Measurements from ENCODE around the gene MAD2L2. TPM values are rescaled to one million over a fixed set of nuclear protein-coding genes. Genes with fewer than 3 reads are reported as not detected.

The MAD2L2 gene
- total RNA-seq, 1 experiment from 2014 or later, result 143 TPM

GRCh38 chr1:11629184-11630016 lies 51.5 kb downstream of the MAD2L2 start:
- no peak for DNase-seq (ENCODE audit: low read depth)

- DNase-seq (ENCODE audit: low read depth), result no peak
These were observed 52.2 kb downstream of the MAD2L2 start for GRCh38 chr1:11628767-11629166.

GRCh38 chr1:11626551-11626950 lies 54.4 kb downstream of the MAD2L2 start:
- DNase-seq (ENCODE audit: low read depth), result no peak

Other genes starting within 250 kb of the MAD2L2 start
- gene DISP3, start 202.0 kb downstream of the MAD2L2 start, total RNA-seq (2014; rRNA removed; shearing (Covaris generic)), result not detected in 2 replicates
- gene FBXO2, start 26.7 kb downstream of the MAD2L2 start, total RNA-seq (2014; rRNA removed; shearing (Covaris generic)), result 0.10 and 0.36 TPM in 2 replicates
- 4.7 and 6.7 TPM in 2 replicates for gene FBXO44, start 26.3 kb downstream of the MAD2L2 start, total RNA-seq (2014; rRNA removed; shearing (Covaris generic))
- gene FBXO6, start 16.9 kb downstream of the MAD2L2 start, total RNA-seq (2014; rRNA removed; shearing (Covaris generic)), result 2.3 and 2.9 TPM in 2 replicates
- gene DRAXIN, start 10.6 kb upstream of the MAD2L2 start, total RNA-seq (2014; rRNA removed; shearing (Covaris generic)), result under 0.01 and 0.10 TPM in 2 replicates
- 53.5 and 94.5 TPM in 2 replicates for gene AGTRAP, start 55.0 kb upstream of the MAD2L2 start, total RNA-seq (2014; rRNA removed; shearing (Covaris generic))
- gene C1orf167, start 81.0 kb upstream of the MAD2L2 start, total RNA-seq (2014; rRNA removed; shearing (Covaris generic)), result not detected in 2 replicates
- gene MTHFR, start 124.8 kb upstream of the MAD2L2 start, total RNA-seq (2014; rRNA removed; shearing (Covaris generic)), result 3.2 and 3.4 TPM in 2 replicates
- 5.5 and 6.2 TPM in 2 replicates for gene CLCN6, start 125.0 kb upstream of the MAD2L2 start, total RNA-seq (2014; rRNA removed; shearing (Covaris generic))
- not detected in 2 replicates for gene NPPA, start 166.6 kb upstream of the MAD2L2 start, total RNA-seq (2014; rRNA removed; shearing (Covaris generic))
- not detected in 2 replicates for gene NPPB, start 177.8 kb upstream of the MAD2L2 start, total RNA-seq (2014; rRNA removed; shearing (Covaris generic))
- gene KIAA2013, start 245.3 kb upstream of the MAD2L2 start, total RNA-seq (2014; rRNA removed; shearing (Covaris generic)), result 53.2 and 58.2 TPM in 2 replicates

Measured in RPMI7951 (cell line).